Measurements from ENCODE around the gene GALNT10. TPM values are rescaled to one million over a fixed set of nuclear protein-coding genes. Genes with fewer than 3 reads are reported as not detected.

GALNT10 gene
- polyA plus RNA-seq, 1 of the 3 experiments (the other 2 are of a cell fraction): 56.3 TPM

DNA sequence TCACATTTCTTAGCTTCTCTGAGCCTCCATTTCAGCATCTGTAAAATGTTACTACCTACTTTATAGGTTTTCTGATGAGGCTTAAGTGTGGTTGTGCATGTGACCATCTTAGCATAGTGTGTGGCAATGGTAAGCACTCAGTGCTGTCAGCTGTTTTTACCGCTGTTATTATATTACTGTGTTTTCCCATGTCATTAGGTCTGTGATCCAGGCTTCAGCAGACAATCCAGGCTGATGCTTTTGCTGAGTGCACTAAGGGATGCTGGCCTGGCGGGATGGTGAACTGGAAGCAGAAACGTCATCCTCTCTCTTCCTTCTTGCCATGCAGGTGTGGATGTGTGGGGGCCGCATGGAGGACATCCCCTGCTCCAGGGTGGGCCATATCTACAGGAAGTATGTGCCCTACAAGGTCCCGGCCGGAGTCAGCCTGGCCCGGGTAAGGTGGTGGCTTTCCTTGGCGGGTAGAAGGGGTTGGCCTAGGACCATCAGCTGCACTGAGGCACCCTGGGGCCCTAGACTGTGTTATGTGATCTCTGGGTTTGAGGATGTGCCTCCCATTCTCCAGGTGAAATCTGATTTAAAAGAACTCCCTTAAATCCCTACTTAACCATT lies 213.3 kb downstream of the GALNT10 start:
- H3K4me2 ChIP-seq: no peak overlapping the region
- H3K4me1 ChIP-seq (ENCODE audit: control insufficient read depth in 1 of 2, insufficient read depth in 2 of 2, low read depth in 1 of 2, low read length in 1 of 2): peaks cover 4 to 12% of the 10 kb centered on the region in 2 experiments; a peak in 2 of 4 replicates
- no peak for DNase-seq
- no peaks in the 10 kb centered on the region for H3K9me2 ChIP-seq
- no peaks in the 10 kb centered on the region for H3F3A ChIP-seq (replicated peaks; ENCODE audit: insufficient read depth)
- ChIA-PET CTCF (interaction anchor here (0.6 to 7.3 kb wide), 22 partner anchors 9 to 429 kb away, joined by 3 to 105 read pairs (median 8); partner anchors contain the start of gene GALNT10), POLR2A (no interaction called here)
- no peaks in the 10 kb centered on the region for H3K27me3 ChIP-seq (ENCODE audit: insufficient read depth)
- no peak overlapping the region for H2AFZ ChIP-seq (ENCODE audit: low read depth)
- no peak overlapping the region for H3K27ac ChIP-seq (ENCODE audit: low read depth in 2 of 2, low read length in 1 of 2)
- H3K4me3 ChIP-seq (ENCODE audit: low read depth in 2 of 2, low read length in 1 of 2): no peak overlapping the region
- no peaks in the 10 kb centered on the region for H3K79me2 ChIP-seq (ENCODE audit: insufficient read depth)
- no peaks in the 10 kb centered on the region for H4K20me1 ChIP-seq (ENCODE audit: insufficient read depth)
- peaks cover 16 to 18% of the 10 kb centered on the region in 2 experiments for H3K36me3 ChIP-seq (replicated peaks in 1 of 2; ENCODE audit: control insufficient read depth in 1 of 2, insufficient read depth in 2 of 2, low read length in 1 of 2)
- H3K9me3 ChIP-seq: no peaks in the 10 kb centered on the region
- TF ChIP-seq NRF1 (IDR thresholded peaks at IDR 0.05; ENCODE audit: low read depth, low read length) (no peak), GABPA (IDR thresholded peaks at IDR 0.05; ENCODE audit: low read depth) (no peak), FOSL2 (IDR thresholded peaks at IDR 0.05; ENCODE audit: borderline replicate concordance, low read depth) (no peak), POLR2AphosphoS5 (IDR thresholded peaks at IDR 0.05; ENCODE audit: low read depth, low read length) (no peak), RCOR1 (IDR thresholded peaks at IDR 0.05; ENCODE audit: low read length) (no peak), ELF1 (IDR thresholded peaks at IDR 0.05) (no peak)
- H3K9ac ChIP-seq: no peak overlapping the region
- 91% methylated on average over 6 of the region's 8 CpGs for WGBS (ENCODE audit: low lambda C conversion rate)

DNA sequence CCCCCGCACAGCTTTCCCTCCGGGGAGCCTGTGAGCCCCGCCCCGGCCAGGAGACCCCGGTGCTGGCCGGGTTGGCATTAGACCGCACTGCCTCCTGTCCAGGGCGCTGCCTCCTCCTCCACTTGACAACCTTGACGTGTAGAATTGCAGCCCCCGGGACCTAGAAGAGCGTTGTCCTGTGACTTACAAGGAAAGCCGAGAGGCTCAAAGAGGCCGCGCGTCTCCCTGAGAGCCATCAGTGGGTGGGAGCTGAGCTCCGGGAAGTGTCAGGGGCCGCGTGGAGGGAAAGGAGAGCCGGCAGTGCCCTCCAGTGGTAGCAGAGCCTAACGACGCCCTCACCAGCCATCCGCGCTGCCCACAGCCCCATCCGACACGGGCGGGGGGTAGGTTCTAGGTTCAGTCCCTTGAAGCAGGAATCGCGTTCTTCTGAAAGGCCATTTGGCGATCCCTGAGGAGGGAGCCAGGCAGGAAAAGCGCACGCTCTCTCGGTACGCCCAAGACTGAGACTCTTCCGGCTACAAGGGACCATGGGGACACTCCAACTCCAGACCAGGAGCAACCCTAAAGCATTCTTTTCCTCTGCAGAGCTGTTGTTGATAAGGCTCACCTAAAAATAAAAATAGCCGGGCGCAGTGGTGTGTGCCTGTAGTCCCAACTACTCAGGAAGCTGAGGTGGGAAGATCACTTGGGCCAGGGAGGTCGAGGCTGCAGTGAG lies 214.7 kb downstream of the GALNT10 start:
- no peaks in the 10 kb centered on the region for H3F3A ChIP-seq (replicated peaks; ENCODE audit: insufficient read depth)
- no peaks in the 10 kb centered on the region for H3K9me2 ChIP-seq
- H2AFZ ChIP-seq (ENCODE audit: low read depth): no peak overlapping the region; the same call in 1 of the 2 replicates
- peaks cover 4 to 11% of the 10 kb centered on the region in 2 experiments; a peak in 2 of 4 replicates for H3K4me1 ChIP-seq (ENCODE audit: control insufficient read depth in 1 of 2, insufficient read depth in 2 of 2, low read depth in 1 of 2, low read length in 1 of 2)
- H3K27me3 ChIP-seq (ENCODE audit: insufficient read depth): no peaks in the 10 kb centered on the region
- H3K27ac ChIP-seq (ENCODE audit: low read depth in 2 of 2, low read length in 1 of 2): no peak overlapping the region
- ChIA-PET POLR2A (interaction anchor here (1.2 to 1.3 kb wide), 2 partner anchors 215 to 333 kb away, joined by 6 to 8 read pairs; partner anchors contain the start of gene GALNT10), CTCF (interaction anchor here (0.6 to 7.3 kb wide), 63 partner anchors 8 to 1846 kb away, joined by 3 to 105 read pairs (median 4); partner anchors contain the start of gene GALNT10)
- H3K4me2 ChIP-seq: peak overlapping the region; percentile 63
- no peak overlapping the region for H3K9ac ChIP-seq
- DNase-seq: peak; percentile 92
- 24% methylated on average over 30 of the region's 37 CpGs for WGBS (ENCODE audit: low lambda C conversion rate)
- no peaks in the 10 kb centered on the region for H3K9me3 ChIP-seq
- TF ChIP-seq SMC3 (IDR thresholded peaks at IDR 0.05; ENCODE audit: low read depth, low read length) (peak; percentile 94), ELF1 (IDR thresholded peaks at IDR 0.05) (no peak), RFX5 (IDR thresholded peaks at IDR 0.05; ENCODE audit: low read length) (no peak), JUND (IDR thresholded peaks at IDR 0.05) (no peak), TEAD4 (IDR thresholded peaks at IDR 0.05; ENCODE audit: borderline replicate concordance, insufficient read depth) (no peak), POLR2AphosphoS5 (IDR thresholded peaks at IDR 0.05; ENCODE audit: low read depth, low read length) (no peak), RAD21 (IDR thresholded peaks at IDR 0.05; ENCODE audit: low read length) (peak; percentile 97), MXI1 (IDR thresholded peaks at IDR 0.05; ENCODE audit: low read depth, low read length) (peak; percentile 29; the same call in 1 of the 2 replicates)
- TF ChIP-seq, protein P1, sequence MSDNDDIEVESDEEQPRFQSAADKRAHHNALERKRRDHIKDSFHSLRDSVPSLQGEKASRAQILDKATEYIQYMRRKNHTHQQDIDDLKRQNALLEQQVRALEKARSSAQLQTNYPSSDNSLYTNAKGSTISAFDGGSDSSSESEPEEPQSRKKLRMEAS (IDR thresholded peaks at IDR 0.05; ENCODE audit: low read depth): peak; percentile 42; the same call in 1 of the 2 replicates
- TF ChIP-seq, protein P2, sequence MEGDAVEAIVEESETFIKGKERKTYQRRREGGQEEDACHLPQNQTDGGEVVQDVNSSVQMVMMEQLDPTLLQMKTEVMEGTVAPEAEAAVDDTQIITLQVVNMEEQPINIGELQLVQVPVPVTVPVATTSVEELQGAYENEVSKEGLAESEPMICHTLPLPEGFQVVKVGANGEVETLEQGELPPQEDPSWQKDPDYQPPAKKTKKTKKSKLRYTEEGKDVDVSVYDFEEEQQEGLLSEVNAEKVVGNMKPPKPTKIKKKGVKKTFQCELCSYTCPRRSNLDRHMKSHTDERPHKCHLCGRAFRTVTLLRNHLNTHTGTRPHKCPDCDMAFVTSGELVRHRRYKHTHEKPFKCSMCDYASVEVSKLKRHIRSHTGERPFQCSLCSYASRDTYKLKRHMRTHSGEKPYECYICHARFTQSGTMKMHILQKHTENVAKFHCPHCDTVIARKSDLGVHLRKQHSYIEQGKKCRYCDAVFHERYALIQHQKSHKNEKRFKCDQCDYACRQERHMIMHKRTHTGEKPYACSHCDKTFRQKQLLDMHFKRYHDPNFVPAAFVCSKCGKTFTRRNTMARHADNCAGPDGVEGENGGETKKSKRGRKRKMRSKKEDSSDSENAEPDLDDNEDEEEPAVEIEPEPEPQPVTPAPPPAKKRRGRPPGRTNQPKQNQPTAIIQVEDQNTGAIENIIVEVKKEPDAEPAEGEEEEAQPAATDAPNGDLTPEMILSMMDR (IDR thresholded peaks at IDR 0.05): peak; percentile 78
- TF ChIP-seq, protein P3, sequence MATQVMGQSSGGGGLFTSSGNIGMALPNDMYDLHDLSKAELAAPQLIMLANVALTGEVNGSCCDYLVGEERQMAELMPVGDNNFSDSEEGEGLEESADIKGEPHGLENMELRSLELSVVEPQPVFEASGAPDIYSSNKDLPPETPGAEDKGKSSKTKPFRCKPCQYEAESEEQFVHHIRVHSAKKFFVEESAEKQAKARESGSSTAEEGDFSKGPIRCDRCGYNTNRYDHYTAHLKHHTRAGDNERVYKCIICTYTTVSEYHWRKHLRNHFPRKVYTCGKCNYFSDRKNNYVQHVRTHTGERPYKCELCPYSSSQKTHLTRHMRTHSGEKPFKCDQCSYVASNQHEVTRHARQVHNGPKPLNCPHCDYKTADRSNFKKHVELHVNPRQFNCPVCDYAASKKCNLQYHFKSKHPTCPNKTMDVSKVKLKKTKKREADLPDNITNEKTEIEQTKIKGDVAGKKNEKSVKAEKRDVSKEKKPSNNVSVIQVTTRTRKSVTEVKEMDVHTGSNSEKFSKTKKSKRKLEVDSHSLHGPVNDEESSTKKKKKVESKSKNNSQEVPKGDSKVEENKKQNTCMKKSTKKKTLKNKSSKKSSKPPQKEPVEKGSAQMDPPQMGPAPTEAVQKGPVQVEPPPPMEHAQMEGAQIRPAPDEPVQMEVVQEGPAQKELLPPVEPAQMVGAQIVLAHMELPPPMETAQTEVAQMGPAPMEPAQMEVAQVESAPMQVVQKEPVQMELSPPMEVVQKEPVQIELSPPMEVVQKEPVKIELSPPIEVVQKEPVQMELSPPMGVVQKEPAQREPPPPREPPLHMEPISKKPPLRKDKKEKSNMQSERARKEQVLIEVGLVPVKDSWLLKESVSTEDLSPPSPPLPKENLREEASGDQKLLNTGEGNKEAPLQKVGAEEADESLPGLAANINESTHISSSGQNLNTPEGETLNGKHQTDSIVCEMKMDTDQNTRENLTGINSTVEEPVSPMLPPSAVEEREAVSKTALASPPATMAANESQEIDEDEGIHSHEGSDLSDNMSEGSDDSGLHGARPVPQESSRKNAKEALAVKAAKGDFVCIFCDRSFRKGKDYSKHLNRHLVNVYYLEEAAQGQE (IDR thresholded peaks at IDR 0.05; ENCODE audit: low read depth, low read length): no peak
- peak overlapping the region in 1 of 2 experiments; percentile 24; a peak in 1 of 4 replicates for H3K4me3 ChIP-seq (ENCODE audit: low read depth in 2 of 2, low read length in 1 of 2)
- H3K36me3 ChIP-seq (replicated peaks in 1 of 2; ENCODE audit: control insufficient read depth in 1 of 2, insufficient read depth in 2 of 2, low read length in 1 of 2): peaks cover 19 to 27% of the 10 kb centered on the region in 2 experiments
- H3K79me2 ChIP-seq (ENCODE audit: insufficient read depth): no peaks in the 10 kb centered on the region
- H4K20me1 ChIP-seq (ENCODE audit: insufficient read depth): no peaks in the 10 kb centered on the region
